HG03457 (cell line): Measurements from ENCODE around the gene IZUMO4.

Experiments
- ATAC-seq: cut with Tn5 transposase; IDR thresholded peaks from one replicate; pipeline ENCODE4 v1.9.1; 2021; ENCODE audit warnings: moderate number of reproducible peaks; ENCODE audit not compliant: unreplicated experiment

Gene IZUMO4

GRCh38 chr19:2103045-2103707, 6.5 kb downstream of the IZUMO4 start:
- ATAC-seq: no peak

GRCh38 chr19:2108251-2109016, 11.7 kb downstream of the IZUMO4 start:
- no peak for ATAC-seq

- no peak for ATAC-seq
These were observed 12.5 kb downstream of the IZUMO4 start for GRCh38 chr19:2109046-2109864.

- ATAC-seq: no peak
These were observed 14.1 kb downstream of the IZUMO4 start for GRCh38 chr19:2110822-2111221.

- no peak for ATAC-seq
These were observed 14.7 kb downstream of the IZUMO4 start for GRCh38 chr19:2111425-2111824.

GRCh38 chr19:2111886-2112285, 15.2 kb downstream of the IZUMO4 start:
- no peak for ATAC-seq

- ATAC-seq: no peak
These were observed 16.0 kb downstream of the IZUMO4 start for GRCh38 chr19:2112516-2113320.

GRCh38 chr19:2113439-2114211, 16.9 kb downstream of the IZUMO4 start:
- ATAC-seq: no peak

- ATAC-seq: no peak
These were observed 17.5 kb downstream of the IZUMO4 start for GRCh38 chr19:2114218-2114617.

- ATAC-seq: no peak
These were observed 18.1 kb downstream of the IZUMO4 start for GRCh38 chr19:2114821-2115220.

GRCh38 chr19:2115324-2115723, 18.6 kb downstream of the IZUMO4 start:
- no peak for ATAC-seq

- no peak for ATAC-seq
These were observed 19.3 kb downstream of the IZUMO4 start for GRCh38 chr19:2115911-2116426.

GRCh38 chr19:2116507-2116906, 19.8 kb downstream of the IZUMO4 start:
- ATAC-seq: no peak

GRCh38 chr19:2117215-2117960, 20.7 kb downstream of the IZUMO4 start:
- ATAC-seq: no peak

GRCh38 chr19:2118438-2118837, 21.7 kb downstream of the IZUMO4 start:
- no peak for ATAC-seq

GRCh38 chr19:2119921-2120785, 23.4 kb downstream of the IZUMO4 start:
- ATAC-seq: no peak

- ATAC-seq: no peak
These were observed 24.1 kb downstream of the IZUMO4 start for GRCh38 chr19:2120821-2121220.

- ATAC-seq: no peak
These were observed 24.8 kb downstream of the IZUMO4 start for GRCh38 chr19:2121416-2122051.
